B cell (primary cell): ENCODE measurements around the gene OS9. TPM values are rescaled to one million over a fixed set of nuclear protein-coding genes. Genes with fewer than 3 reads are reported as not detected.

ENCODE experiments used
- ATAC-seq: fragments of 200-7000 bp; cut with Tn5 transposase; one replicate; pipeline ENCODE4 v1.10.0; 2021; ENCODE audit warnings: low read depth, mild to moderate bottlenecking, moderate number of reproducible peaks, moderate library complexity
- CTCF ChIA-PET: fragments of 350-600 bp; sonication (Branson Sonifier 250); formaldehyde crosslinking; loops from one replicate; lab custom pipeline; 2021; ENCODE audit warnings: antibody characterized with exemption, inconsistent platforms; lab: Charles Lee
- POLR2A ChIA-PET: fragments of 350-600 bp; sonication (Branson Sonifier 250); formaldehyde crosslinking; loops from one replicate; lab custom pipeline; 2021; ENCODE audit warnings: antibody characterized with exemption; lab: Charles Lee
- DNase-seq: peaks from one replicate; pipeline ENCODE4 v3.0.0; 2013
- H2AFZ ChIP-seq: 2 replicates; pipeline ENCODE4 v1.6.1; 2012; ENCODE audit warnings: mild to moderate bottlenecking, low read depth, low read length; ENCODE audit not compliant: insufficient read depth, poor library complexity, severe bottlenecking
- H3K27ac ChIP-seq, 2 donors: 1 replicate in 1 of 2; 2 replicates in 1 of 2; pipeline ENCODE4 v1.5.1; 2012 to 2013; ENCODE audit warnings: low read length in 2 of 2, mild to moderate bottlenecking in 2 of 2, moderate library complexity in 1 of 2
- H3K27me3 ChIP-seq, 4 experiments: fragments of 200-600 bp in 1 of 4; sonication (generic) in 1 of 4; replicated peaks in 1 of 4; 1 replicate in 2 of 4; 2 replicates in 2 of 4; pipeline versions ENCODE4 v1.6.1 to v1.7.0; 2013 to 2016; ENCODE audit warnings: low read length in 3 of 4, mild to moderate bottlenecking in 2 of 4, mixed read lengths in 1 of 4, moderate library complexity in 1 of 4; ENCODE audit not compliant: insufficient read depth in 4 of 4, control insufficient read depth in 3 of 4; ENCODE audit errors: control extremely low read depth in 1 of 4
- H3K36me3 ChIP-seq, 2 experiments: replicated peaks in 1 of 2; 1 replicate in 1 of 2; 2 replicates in 1 of 2; pipeline versions ENCODE4 v1.6.1 to v1.7.1; 2013; ENCODE audit warnings: low read length in 1 of 2; ENCODE audit not compliant: insufficient read depth in 2 of 2, control insufficient read depth in 1 of 2; ENCODE audit errors: control extremely low read depth in 1 of 2, extremely low read depth in 1 of 2
- H3K4me1 ChIP-seq, 2 donors: fragments of 200-600 bp in 1 of 2; sonication (generic) in 1 of 2; 1 replicate in 1 of 2; 2 replicates in 1 of 2; pipeline versions ENCODE4 v1.5.1 to v1.6.1; 2013 to 2017; ENCODE audit warnings: low read length in 2 of 2; ENCODE audit not compliant: control insufficient read depth in 2 of 2, insufficient read depth in 2 of 2
- H3K4me2 ChIP-seq: replicated peaks from 2 replicates; pipeline ENCODE3; 2012; ENCODE audit warnings: mild to moderate bottlenecking, low read depth, low read length; ENCODE audit not compliant: poor library complexity, severe bottlenecking
- H3K4me3 ChIP-seq, 5 experiments: fragments of 200-600 bp in 1 of 5; sonication (generic) in 1 of 5; 1 replicate in 3 of 5; 2 replicates in 2 of 5; pipeline versions ENCODE4 v1.5.1 to v1.7.0; 2011 to 2016; ENCODE audit warnings: low read length in 4 of 5, mild to moderate bottlenecking in 4 of 5, low read depth in 2 of 5, control low read depth in 1 of 5, moderate library complexity in 1 of 5; ENCODE audit not compliant: insufficient read depth in 1 of 5; ENCODE audit errors: control extremely low read depth in 1 of 5, extremely low read depth in 1 of 5
- H3K79me2 ChIP-seq: fragments of 200-600 bp; sonication (generic); one replicate; pipeline ENCODE4 v1.6.0; 2016; ENCODE audit warnings: low read length; ENCODE audit not compliant: control insufficient read depth, insufficient read depth
- H3K9ac ChIP-seq: fragments of 200-600 bp; sonication (generic); 2 replicates; pipeline ENCODE4 v1.6.1; 2017; ENCODE audit warnings: mild to moderate bottlenecking, low read length, moderate library complexity
- H3K9me3 ChIP-seq, 3 donors: one replicate each; pipeline versions ENCODE4 v1.6.1 to v1.7.1; 2013; ENCODE audit warnings: low read length in 2 of 3; ENCODE audit not compliant: control insufficient read depth in 2 of 3, insufficient read depth in 1 of 3; ENCODE audit errors: control extremely low read depth in 1 of 3
- H4K20me1 ChIP-seq: 2 replicates; pipeline ENCODE4 v1.6.0; 2012; ENCODE audit warnings: mild to moderate bottlenecking, low read length; ENCODE audit not compliant: insufficient read depth, control insufficient read depth, poor library complexity, severe bottlenecking
- H3K27ac Mint-ChIP-seq: one replicate; pipeline ENCODE4 v1.8.0; 2021; ENCODE audit warnings: mixed read lengths
- H3K27me3 Mint-ChIP-seq: one replicate; pipeline ENCODE4 v1.8.0; 2021; ENCODE audit warnings: mixed read lengths
- H3K4me1 Mint-ChIP-seq: one replicate; pipeline ENCODE4 v1.8.0; 2021; ENCODE audit warnings: mixed read lengths
- H3K4me3 Mint-ChIP-seq: one replicate; pipeline ENCODE4 v1.8.0; 2021; ENCODE audit warnings: mixed read lengths
- H3K9me3 Mint-ChIP-seq: one replicate; pipeline ENCODE4 v1.8.0; 2022; ENCODE audit warnings: mixed read lengths; ENCODE audit not compliant: insufficient read depth
- EZH2 ChIP-seq: IDR thresholded peaks from 2 replicates; pipeline ENCODE4 v1.6.1; 2012; ENCODE audit warnings: borderline replicate concordance, low read depth, mild to moderate bottlenecking, moderate library complexity, low read length; ENCODE audit not compliant: insufficient read depth, poor library complexity, severe bottlenecking
- WGBS: methylation state at CpG from one replicate; pipeline ENCODE4 v1.1.5; 2013; ENCODE audit warnings: missing lambda C conversion rate; ENCODE audit not compliant: insufficient coverage; 5-methylcytosine and 5-hydroxymethylcytosine counted together
- intact Hi-C: fragments of 100-400 bp; cut with micrococcal nuclease; formaldehyde crosslinking; loops from one replicate; pipeline ENCODE4 v1.10.0; 2022
- polyA plus RNA-seq: library from polyadenylated mRNA; depleted of rRNA; stranded (reverse); fragments of >200 nt; gene quantifications from 2 replicates; pipeline ENCODE4 v1.2.3, GENCODE V29; 2012
- total RNA-seq, 2 donors: library from RNA; stranded (reverse); fragments of 120-200 nt in 1 of 2; gene quantifications; 1 replicate in 1 of 2; 2 replicates in 1 of 2; pipeline versions ENCODE4 v1.2.3 to v1.2.4, GENCODE V29; 2013 to 2022
- TF ChIP-seq, protein P1 (sequence below): fragments of 200-600 bp; IDR thresholded peaks from one replicate; pipeline ENCODE4 v1.8.0; 2022; ENCODE audit warnings: antibody characterized with exemption, mild to moderate bottlenecking

The OS9 gene
- total and polyA plus RNA-seq, 2 donors (not counting 1 experiment from before 2014, with no cell fraction given) = 182 to 234 TPM

DNA sequence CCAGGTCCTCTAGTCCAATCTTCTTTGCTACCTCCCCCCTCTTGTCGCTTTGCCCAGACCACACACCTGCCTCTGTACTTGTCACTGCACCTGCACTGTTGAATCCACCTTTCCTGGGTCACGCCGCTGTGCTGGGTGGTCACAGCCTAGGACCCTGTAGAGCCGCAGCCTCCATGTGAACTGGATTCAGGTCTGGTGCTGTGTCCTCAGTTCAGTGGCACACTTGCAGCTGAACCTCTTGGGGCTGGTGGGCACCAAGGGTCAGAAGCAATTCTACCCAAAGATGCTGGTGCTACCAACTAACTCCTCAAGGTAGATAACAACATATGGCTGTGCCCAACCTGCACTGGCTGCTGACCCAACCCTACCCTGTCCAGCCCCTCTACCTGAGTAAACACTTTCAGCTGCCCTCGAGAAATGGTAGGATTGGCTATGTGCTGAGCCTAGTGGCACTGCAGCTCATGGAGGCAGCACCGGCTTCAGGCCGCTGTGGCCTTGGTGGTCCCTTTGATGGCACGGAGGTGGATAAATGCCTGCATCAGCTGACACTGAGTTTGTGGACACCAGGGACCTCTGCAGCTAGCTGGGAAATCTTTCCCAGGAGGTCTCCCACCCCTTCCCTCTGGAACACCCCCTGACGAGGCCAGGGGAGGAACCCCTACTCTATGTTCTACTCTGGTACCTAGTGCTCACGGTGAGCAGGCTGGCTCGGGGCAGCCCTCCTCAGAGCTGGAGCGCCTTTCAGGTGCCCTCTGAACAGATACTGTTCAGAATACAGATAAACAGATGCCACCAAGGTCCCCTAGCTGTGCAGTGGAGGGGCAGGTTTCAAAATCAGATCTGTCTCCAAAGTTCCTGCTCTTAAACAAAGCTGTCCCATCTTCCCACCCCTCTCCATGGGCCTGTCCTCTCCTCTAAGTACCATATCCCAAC is 30.3 kb downstream of the OS9 start:
- H4K20me1 ChIP-seq = peaks cover 7% of the 10 kb centered on the region
- Mint-ChIP-seq H3K4me1 (peaks cover 16% of the 10 kb centered on the region), H3K4me3 (no peak overlapping the region), H3K9me3 (no peaks in the 10 kb centered on the region), H3K27ac (peak overlapping the region; percentile 58), H3K27me3 (no peaks in the 10 kb centered on the region)
- no peak overlapping the region for H3K4me3 ChIP-seq
- peaks cover 8 to 16% of the 10 kb centered on the region in 2 donors for H3K4me1 ChIP-seq
- H3K9me3 ChIP-seq = peaks cover 0 to 7% (median 0%) of the 10 kb centered on the region in 3 donors
- intact Hi-C loops = no loop called here
- no peak for TF ChIP-seq EZH2
- TF ChIP-seq, protein P1, sequence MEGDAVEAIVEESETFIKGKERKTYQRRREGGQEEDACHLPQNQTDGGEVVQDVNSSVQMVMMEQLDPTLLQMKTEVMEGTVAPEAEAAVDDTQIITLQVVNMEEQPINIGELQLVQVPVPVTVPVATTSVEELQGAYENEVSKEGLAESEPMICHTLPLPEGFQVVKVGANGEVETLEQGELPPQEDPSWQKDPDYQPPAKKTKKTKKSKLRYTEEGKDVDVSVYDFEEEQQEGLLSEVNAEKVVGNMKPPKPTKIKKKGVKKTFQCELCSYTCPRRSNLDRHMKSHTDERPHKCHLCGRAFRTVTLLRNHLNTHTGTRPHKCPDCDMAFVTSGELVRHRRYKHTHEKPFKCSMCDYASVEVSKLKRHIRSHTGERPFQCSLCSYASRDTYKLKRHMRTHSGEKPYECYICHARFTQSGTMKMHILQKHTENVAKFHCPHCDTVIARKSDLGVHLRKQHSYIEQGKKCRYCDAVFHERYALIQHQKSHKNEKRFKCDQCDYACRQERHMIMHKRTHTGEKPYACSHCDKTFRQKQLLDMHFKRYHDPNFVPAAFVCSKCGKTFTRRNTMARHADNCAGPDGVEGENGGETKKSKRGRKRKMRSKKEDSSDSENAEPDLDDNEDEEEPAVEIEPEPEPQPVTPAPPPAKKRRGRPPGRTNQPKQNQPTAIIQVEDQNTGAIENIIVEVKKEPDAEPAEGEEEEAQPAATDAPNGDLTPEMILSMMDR = no peak
- H3K79me2 ChIP-seq = no peaks in the 10 kb centered on the region
- H3K36me3 ChIP-seq = peaks cover 0 to 53% of the 10 kb centered on the region in 2 experiments
- POLR2A ChIA-PET = interaction anchor here (0.6 kb wide), 1 partner anchor 1990 kb away, joined by 5 read pairs; no protein-coding TSS in a partner anchor
- 98% methylated on average over 11 of the region's 12 CpGs for WGBS
- CTCF ChIA-PET = no interaction called here
- ATAC-seq = no peak
- no peak for DNase-seq
- H3K27me3 ChIP-seq = no peaks in the 10 kb centered on the region
- no peak overlapping the region for H3K9ac ChIP-seq
- no peak overlapping the region for H3K27ac ChIP-seq
- H2AFZ ChIP-seq = no peak overlapping the region
- no peak overlapping the region for H3K4me2 ChIP-seq
